GM12891 (cell line): ENCODE measurements around the gene LGR5.

ENCODE experiments used
- PAX5 ChIP-seq: IDR thresholded peaks from 2 replicates; pipeline ENCODE4 v1.6.1; 2011; ENCODE audit warnings: low read length, moderate library complexity, mild to moderate bottlenecking; ENCODE audit not compliant: insufficient read depth, severe bottlenecking
- POLR2A ChIP-seq: IDR thresholded peaks from 2 replicates; pipeline ENCODE4 v1.6.1; 2011; ENCODE audit warnings: low read depth, low read length, control low read depth
- SPI1 ChIP-seq: IDR thresholded peaks from 2 replicates; pipeline ENCODE4 v1.6.1; 2011; ENCODE audit warnings: low read depth, low read length, control low read depth
- TAF1 ChIP-seq: IDR thresholded peaks from 2 replicates; pipeline ENCODE4 v1.6.1; 2011; ENCODE audit warnings: low read depth, low read length, control low read depth

- TF ChIP-seq TAF1 (no peak), PAX5 (no peak), POLR2A (no peak), SPI1 (no peak)
These were observed 42.1 kb upstream of the LGR5 start for GRCh38 chr12:71397433-71397954.
